Vagina (tissue), 2 donors: Measurements from ENCODE around the gene WNK2. TPM values are rescaled to one million over a fixed set of nuclear protein-coding genes. Genes with fewer than 3 reads are reported as not detected.

ENCODE experiments used
- DNase-seq, 2 donors: peaks; one replicate each; pipeline ENCODE4 v3.0.0-alpha.2; 2017; ENCODE audit errors: extremely low spot score in 2 of 2
- H3K27ac ChIP-seq: fragments of 200-600 bp; sonication (generic); one replicate; pipeline ENCODE4 v1.5.1; 2019
- H3K27me3 ChIP-seq: fragments of 200-600 bp; sonication (generic); one replicate; pipeline ENCODE4 v1.5.1; 2019
- H3K36me3 ChIP-seq, 2 donors: fragments of 200-600 bp; sonication (generic); one replicate each; pipeline ENCODE4 v1.5.1; 2017 to 2019
- H3K4me1 ChIP-seq: fragments of 200-600 bp; sonication (generic); one replicate; pipeline ENCODE4 v1.5.1; 2019
- H3K4me3 ChIP-seq, 2 donors: fragments of 200-600 bp; sonication (generic); 1 replicate in 1 of 2; 2 replicates in 1 of 2; pipeline ENCODE4 v1.5.1; 2016 to 2019
- H3K9me3 ChIP-seq: fragments of 200-600 bp; sonication (generic); one replicate; pipeline ENCODE4 v1.5.1; 2019
- POLR2A ChIP-seq, 2 donors: fragments of 450-650 bp; IDR thresholded peaks; one replicate each; pipeline ENCODE4 v1.6.1; 2017; ENCODE audit warnings: antibody characterized with exemption in 2 of 2, mild to moderate bottlenecking in 2 of 2, moderate library complexity in 2 of 2
- POLR2AphosphoS5 ChIP-seq, 2 donors: sonication (generic); formaldehyde crosslinking; IDR thresholded peaks; one replicate each; pipeline ENCODE4 v1.9.0; 2017; ENCODE audit warnings: antibody characterized with exemption in 2 of 2, mild to moderate bottlenecking in 2 of 2, low read depth in 1 of 2; ENCODE audit not compliant: insufficient read depth in 1 of 2
- intact Hi-C: fragments of 100-400 bp; cut with DNase I; formaldehyde crosslinking; loops from one replicate; pipeline ENCODE4 v1.15.1; 2023
- total RNA-seq: library from RNA; depleted of rRNA; stranded (reverse); fragments of >200 nt; gene quantifications from one replicate; pipeline ENCODE4 v1.2.3, GENCODE V29; 2016
- TF ChIP-seq, protein P1 (sequence below), 3 experiments: fragments of 450-650 bp in 2 of 3; fragments of 200-600 bp in 1 of 3; sonication (generic) in 1 of 3; IDR thresholded peaks; one replicate each; pipeline ENCODE4 v1.5.1; 2017 to 2019; ENCODE audit warnings: antibody characterized with exemption in 3 of 3, mild to moderate bottlenecking in 2 of 3, moderate library complexity in 2 of 3

Gene WNK2
- total RNA-seq, 1 donor from 2014 or later = 24.8 TPM

DNA sequence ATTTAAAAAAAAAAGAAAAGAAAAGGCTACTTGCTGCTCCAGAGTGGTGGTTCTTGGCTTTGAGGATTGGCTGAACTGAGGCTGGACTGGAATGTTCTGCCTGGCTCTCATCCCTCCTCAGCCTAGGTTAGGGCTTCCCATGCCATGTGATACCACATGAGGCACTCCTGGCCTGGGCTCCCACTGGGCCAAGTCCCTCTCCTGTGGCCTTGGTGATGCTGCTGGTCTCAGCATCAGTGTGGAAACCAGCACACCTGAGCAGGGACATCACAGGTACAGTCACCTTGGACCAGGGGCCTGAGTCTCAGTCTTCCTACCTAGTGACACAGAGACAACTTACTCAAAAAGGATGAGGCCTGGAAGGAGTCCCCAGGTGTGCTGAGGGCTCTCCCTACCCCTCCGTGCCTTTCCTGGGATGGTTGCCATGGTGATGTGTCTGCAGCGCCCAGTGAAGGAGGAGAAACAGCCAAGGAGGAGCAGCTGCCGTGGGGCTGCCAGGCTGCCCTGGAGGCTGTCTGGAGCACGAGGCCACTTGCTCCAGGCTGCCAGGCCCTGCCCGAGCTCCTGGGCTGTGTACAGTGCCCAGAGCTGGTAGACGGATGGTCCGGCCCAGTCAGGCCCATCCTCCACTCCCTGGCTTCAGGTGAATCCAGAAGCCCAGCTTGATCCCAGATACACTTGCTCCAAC is 71.0 kb downstream of the WNK2 start:
- H3K4me3 ChIP-seq = no peak overlapping the region
- H3K4me1 ChIP-seq = no peaks in the 10 kb centered on the region
- intact Hi-C loops = no loop called here
- no peak for DNase-seq
- no peaks in the 10 kb centered on the region for H3K27me3 ChIP-seq
- H3K36me3 ChIP-seq = no peaks in the 10 kb centered on the region
- TF ChIP-seq, protein P1, sequence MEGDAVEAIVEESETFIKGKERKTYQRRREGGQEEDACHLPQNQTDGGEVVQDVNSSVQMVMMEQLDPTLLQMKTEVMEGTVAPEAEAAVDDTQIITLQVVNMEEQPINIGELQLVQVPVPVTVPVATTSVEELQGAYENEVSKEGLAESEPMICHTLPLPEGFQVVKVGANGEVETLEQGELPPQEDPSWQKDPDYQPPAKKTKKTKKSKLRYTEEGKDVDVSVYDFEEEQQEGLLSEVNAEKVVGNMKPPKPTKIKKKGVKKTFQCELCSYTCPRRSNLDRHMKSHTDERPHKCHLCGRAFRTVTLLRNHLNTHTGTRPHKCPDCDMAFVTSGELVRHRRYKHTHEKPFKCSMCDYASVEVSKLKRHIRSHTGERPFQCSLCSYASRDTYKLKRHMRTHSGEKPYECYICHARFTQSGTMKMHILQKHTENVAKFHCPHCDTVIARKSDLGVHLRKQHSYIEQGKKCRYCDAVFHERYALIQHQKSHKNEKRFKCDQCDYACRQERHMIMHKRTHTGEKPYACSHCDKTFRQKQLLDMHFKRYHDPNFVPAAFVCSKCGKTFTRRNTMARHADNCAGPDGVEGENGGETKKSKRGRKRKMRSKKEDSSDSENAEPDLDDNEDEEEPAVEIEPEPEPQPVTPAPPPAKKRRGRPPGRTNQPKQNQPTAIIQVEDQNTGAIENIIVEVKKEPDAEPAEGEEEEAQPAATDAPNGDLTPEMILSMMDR (IDR thresholded peaks at IDR 0.05) = no peak
- TF ChIP-seq POLR2A (IDR thresholded peaks at IDR 0.05) (no peak), POLR2AphosphoS5 (IDR thresholded peaks at IDR 0.05; ENCODE audit: insufficient read depth in 1 of 2, low read depth in 1 of 2) (no peak)
- H3K27ac ChIP-seq = no peak overlapping the region
- H3K9me3 ChIP-seq = no peaks in the 10 kb centered on the region

DNA sequence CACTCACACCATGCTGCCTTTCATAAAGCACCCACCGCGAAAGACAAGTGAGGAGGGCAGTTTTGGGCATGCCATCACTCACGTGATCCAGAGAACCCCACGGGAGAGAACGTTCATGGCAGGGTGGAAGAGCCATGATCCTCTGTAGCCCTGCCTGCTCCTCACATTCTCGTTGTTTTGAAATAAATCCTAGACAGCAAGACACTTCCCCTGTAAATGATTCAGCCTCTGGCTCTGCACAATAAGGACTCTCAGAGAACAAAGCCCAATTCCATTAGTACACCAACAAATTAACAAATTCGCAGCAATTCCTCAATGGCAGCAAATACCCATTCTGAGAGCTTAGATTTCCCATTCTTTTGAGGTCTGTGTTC is 71.5 kb downstream of the WNK2 start:
- no peak overlapping the region for H3K4me3 ChIP-seq
- no peaks in the 10 kb centered on the region for H3K36me3 ChIP-seq
- no peaks in the 10 kb centered on the region for H3K27me3 ChIP-seq
- H3K27ac ChIP-seq = no peak overlapping the region
- TF ChIP-seq, protein P1 (IDR thresholded peaks at IDR 0.05) = no peak
- TF ChIP-seq POLR2AphosphoS5 (IDR thresholded peaks at IDR 0.05; ENCODE audit: insufficient read depth in 1 of 2, low read depth in 1 of 2) (no peak), POLR2A (IDR thresholded peaks at IDR 0.05) (no peak)
- no peaks in the 10 kb centered on the region for H3K4me1 ChIP-seq
- no peaks in the 10 kb centered on the region for H3K9me3 ChIP-seq
- intact Hi-C loops = no loop called here
- no peak for DNase-seq

DNA sequence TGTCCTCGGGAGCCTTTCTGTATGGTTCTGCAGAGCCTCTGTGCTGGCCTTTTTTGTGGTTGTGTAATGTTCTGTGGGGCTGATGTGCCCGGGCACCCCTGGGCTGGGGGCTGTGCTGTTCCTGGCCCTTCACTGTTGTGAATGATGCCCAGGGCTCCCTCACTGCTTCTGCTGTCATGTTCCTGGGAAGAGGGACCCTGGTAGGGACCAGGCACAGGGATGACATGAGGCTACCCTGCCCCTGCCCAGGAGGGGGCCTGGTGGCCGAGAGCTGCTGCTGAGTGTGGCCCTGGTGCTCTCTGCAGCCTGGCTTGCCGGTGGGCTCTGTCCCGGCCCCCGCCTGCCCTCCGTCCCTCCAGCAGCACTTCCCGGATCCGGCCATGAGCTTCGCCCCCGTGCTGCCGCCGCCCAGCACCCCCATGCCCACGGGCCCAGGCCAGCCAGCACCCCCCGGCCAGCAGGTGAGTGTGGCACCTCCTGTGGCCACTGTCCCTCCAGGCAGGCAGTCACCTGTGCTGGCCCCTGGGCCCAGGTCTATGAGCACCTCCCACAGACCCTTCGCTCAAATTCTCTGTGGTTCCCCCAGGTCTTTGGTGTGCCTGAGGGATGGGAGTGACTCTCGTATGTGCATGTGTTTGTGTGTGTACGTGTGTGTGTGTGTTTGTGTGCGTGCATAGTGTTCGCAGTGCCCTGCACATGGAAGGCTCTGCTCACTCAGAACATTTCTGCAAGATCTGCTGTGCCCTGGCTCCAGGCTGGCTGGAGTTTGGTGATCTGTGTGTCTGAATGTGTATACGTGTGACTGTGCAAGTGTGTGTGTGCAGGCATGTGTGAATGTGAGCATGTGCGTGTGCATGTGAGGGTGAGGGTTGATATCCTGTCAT is 72.3 kb downstream of the WNK2 start:
- H3K4me1 ChIP-seq = no peaks in the 10 kb centered on the region
- H3K27ac ChIP-seq = no peak overlapping the region
- H3K4me3 ChIP-seq = no peak overlapping the region
- intact Hi-C loops = no loop called here
- no peaks in the 10 kb centered on the region for H3K9me3 ChIP-seq
- no peaks in the 10 kb centered on the region for H3K36me3 ChIP-seq
- peak in 1 of 2 donors; percentile 42 for DNase-seq
- TF ChIP-seq, protein P1 (IDR thresholded peaks at IDR 0.05) = no peak
- TF ChIP-seq POLR2A (IDR thresholded peaks at IDR 0.05) (no peak), POLR2AphosphoS5 (IDR thresholded peaks at IDR 0.05; ENCODE audit: insufficient read depth in 1 of 2, low read depth in 1 of 2) (no peak)
- no peaks in the 10 kb centered on the region for H3K27me3 ChIP-seq

DNA sequence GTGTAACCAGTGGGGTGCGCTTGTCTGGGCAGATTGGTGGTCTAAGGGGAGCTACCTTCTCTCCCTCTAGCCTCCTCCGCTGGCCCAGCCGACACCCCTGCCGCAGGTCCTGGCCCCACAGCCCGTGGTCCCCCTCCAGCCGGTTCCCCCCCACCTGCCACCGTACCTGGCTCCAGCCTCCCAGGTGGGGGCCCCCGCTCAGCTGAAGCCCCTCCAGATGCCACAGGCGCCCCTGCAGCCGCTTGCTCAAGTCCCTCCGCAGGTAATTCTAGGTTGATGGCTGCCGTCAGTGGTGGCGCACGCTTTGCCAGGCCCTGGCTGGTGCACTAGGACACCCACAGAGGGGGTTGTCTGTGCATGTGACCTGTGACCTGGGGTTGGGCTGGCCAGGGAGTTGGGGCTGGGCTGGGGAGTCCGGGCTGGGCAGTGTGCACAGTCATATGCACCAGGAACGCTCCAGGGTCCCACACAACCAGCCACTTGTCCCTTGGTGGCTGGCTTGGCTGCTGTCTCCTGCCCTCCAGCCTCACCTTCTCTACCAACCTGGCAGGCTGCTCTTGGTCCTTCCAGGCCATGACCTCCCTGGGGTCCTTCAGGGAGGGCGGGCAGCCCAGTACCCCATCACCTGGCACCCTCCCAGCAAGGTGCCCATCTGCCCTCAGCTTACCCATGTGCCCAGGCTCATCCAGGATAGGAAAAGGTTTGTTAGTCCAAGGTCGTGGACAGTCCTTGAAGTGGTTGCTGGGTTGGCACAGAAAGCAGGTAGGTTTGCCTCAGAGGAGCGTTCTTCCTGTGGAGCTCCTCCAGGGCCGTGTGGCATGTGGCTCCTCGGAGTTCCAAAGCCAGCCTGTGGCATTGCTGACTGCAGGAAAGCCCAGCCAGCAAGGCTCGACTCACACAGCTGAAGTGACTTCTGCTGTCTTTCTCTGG is 73.2 kb downstream of the WNK2 start:
- no peaks in the 10 kb centered on the region for H3K36me3 ChIP-seq
- peak in 1 of 2 donors; percentile 62 for DNase-seq
- intact Hi-C loops = no loop called here
- H3K27ac ChIP-seq = no peak overlapping the region
- no peak overlapping the region for H3K4me3 ChIP-seq
- no peaks in the 10 kb centered on the region for H3K4me1 ChIP-seq
- no peak for TF ChIP-seq POLR2AphosphoS5 (IDR thresholded peaks at IDR 0.05; ENCODE audit: insufficient read depth in 1 of 2, low read depth in 1 of 2)
- TF ChIP-seq POLR2A (IDR thresholded peaks at IDR 0.05) = no peak
- TF ChIP-seq, protein P1 (IDR thresholded peaks at IDR 0.05) = no peak
- no peaks in the 10 kb centered on the region for H3K27me3 ChIP-seq
- H3K9me3 ChIP-seq = no peaks in the 10 kb centered on the region
